Measurements from ENCODE around the gene SPDEF. TPM values are rescaled to one million over a fixed set of nuclear protein-coding genes. Genes with fewer than 3 reads are reported as not detected.

Gene SPDEF
- total RNA-seq, 1 experiment from 2014 or later, result 0.21 TPM

DNA sequence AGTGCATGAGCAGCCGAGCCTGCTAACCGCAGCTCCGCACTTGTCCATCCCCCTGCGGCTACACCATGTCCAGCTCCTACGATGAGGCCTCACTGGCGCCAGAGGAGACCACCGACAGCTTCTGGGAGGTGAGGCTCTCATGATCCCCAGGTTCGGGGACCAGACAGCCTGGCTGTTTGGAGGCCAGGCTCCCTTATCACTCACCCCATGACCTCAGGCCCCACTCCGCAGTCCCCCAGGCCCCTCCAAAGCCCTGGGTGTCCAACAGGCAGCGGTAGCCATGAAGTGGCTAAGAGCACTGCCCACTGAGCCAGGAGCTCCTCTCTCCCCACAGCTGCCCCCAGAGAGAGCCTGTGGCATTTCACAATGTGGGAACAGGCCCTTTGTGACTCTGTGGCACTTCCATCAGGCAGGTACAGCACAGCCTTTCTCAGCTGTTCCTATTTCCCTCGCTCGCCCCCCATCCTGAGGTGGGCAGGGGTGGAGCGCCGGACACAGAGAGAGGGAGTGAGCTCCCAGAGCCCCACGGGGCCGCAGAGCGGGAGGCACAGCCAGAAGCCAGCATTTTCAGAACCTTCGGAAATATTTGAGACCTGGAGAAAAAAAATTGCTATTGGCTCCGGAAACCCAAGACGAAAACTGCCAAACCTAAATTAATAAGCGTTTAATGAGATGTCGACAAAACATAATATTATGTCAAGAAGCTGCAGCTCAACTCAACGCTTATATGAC lies 29.7 kb downstream of the SPDEF start:
- peak overlapping the region; percentile 8; the same call in 1 of the 2 replicates for H3K4me3 ChIP-seq (ENCODE audit: insufficient read depth, low read depth, low read length)
- peak; percentile 74 for DNase-seq
- H3K36me3 ChIP-seq (replicated peaks; ENCODE audit: control insufficient read depth, insufficient read depth, low read length), result no peaks in the 10 kb centered on the region
- H3K27me3 ChIP-seq (ENCODE audit: control insufficient read depth, insufficient read depth, low read length), result peaks cover 1% of the 10 kb centered on the region; the same call in 1 of the 2 replicates

DNA sequence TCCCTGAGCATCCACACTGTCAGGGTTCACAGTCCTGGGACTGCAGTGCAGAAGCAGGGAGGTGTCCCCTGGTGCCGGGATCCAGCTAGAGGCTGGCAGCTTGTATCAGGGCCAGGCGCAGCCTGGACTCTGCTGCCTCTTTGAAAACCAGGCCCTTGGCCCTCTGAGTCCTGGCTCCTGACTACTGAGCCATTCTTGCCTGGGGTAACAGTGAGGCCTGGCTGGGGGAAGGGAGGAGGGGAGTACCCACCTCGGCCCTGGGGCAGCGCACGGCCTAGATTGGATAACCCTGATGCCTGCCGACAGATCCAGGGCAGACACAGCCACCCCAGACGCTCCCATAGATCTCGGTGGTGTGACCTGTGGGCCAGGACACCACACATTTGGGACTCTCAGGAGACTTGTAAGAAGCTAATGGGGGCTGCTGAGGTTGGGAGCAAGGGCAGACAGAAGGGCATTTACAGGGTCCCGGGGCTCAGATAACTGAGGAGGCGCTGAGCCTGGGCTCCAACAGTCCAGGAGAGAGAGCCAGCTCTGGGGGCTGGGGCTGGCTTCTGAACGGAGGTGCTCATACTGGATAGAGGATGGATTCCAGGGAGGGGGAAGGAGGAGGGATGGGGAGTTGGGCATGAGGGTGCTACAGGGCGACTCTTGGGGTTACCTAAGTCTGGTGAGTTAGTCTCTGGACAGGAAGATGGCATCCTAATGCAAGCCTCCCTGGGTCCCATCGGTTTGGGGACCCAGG lies 30.5 kb downstream of the SPDEF start:
- DNase-seq, result peak; percentile 54
- H3K27me3 ChIP-seq (ENCODE audit: control insufficient read depth, insufficient read depth, low read length), result peaks cover 1% of the 10 kb centered on the region; the same call in 1 of the 2 replicates

DNA sequence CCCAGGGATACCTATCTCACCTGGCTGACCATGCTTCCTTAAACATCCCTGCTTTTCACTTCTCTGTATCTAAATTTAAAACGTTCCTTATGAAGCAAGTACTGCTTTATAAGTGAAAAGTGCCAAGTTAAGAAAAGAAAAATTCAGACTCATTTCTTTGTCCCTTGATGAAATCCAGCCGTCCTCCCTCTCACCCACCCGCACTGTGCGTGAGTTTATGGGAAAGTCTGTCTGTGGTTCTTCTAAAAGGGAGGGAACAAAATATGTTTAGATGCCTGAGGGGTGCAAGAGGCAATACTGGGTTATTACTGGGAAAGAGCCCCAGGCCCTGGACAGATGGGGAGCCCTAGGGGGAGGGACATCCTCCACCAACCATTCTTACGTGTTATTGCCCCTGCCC lies 31.2 kb downstream of the SPDEF start:
- Histone ChIP-seq H3K4me3 (ENCODE audit: insufficient read depth, low read depth, low read length) (no peak overlapping the region), H3K36me3 (replicated peaks; ENCODE audit: control insufficient read depth, insufficient read depth, low read length) (no peaks in the 10 kb centered on the region), H3K27me3 (ENCODE audit: control insufficient read depth, insufficient read depth, low read length) (no peaks in the 10 kb centered on the region; the same call in 1 of the 2 replicates)
- no peak for DNase-seq

More for the DNA sequence above, 30.5 kb downstream of the SPDEF start:
- Histone ChIP-seq H3K4me3 (ENCODE audit: insufficient read depth, low read depth, low read length) (no peak overlapping the region), H3K36me3 (replicated peaks; ENCODE audit: control insufficient read depth, insufficient read depth, low read length) (no peaks in the 10 kb centered on the region)

GRCh38 chr6:34524499-34524898 lies 31.6 kb downstream of the SPDEF start:
- Histone ChIP-seq H3K4me3 (ENCODE audit: insufficient read depth, low read depth, low read length) (no peak overlapping the region), H3K36me3 (replicated peaks; ENCODE audit: control insufficient read depth, insufficient read depth, low read length) (no peaks in the 10 kb centered on the region), H3K27me3 (ENCODE audit: control insufficient read depth, insufficient read depth, low read length) (no peaks in the 10 kb centered on the region; the same call in 1 of the 2 replicates)
- DNase-seq, result no peak

- Histone ChIP-seq H3K36me3 (replicated peaks; ENCODE audit: control insufficient read depth, insufficient read depth, low read length) (no peaks in the 10 kb centered on the region), H3K27me3 (ENCODE audit: control insufficient read depth, insufficient read depth, low read length) (no peaks in the 10 kb centered on the region; the same call in 1 of the 2 replicates)
- no peak for DNase-seq
Measured at GRCh38 chr6:34523441-34524206, 32.5 kb downstream of the SPDEF start.

GRCh38 chr6:34522761-34523160 lies 33.4 kb downstream of the SPDEF start:
- DNase-seq, result no peak
- Histone ChIP-seq H3K27me3 (ENCODE audit: control insufficient read depth, insufficient read depth, low read length) (no peaks in the 10 kb centered on the region; the same call in 1 of the 2 replicates), H3K36me3 (replicated peaks; ENCODE audit: control insufficient read depth, insufficient read depth, low read length) (no peaks in the 10 kb centered on the region), H3K4me3 (ENCODE audit: insufficient read depth, low read depth, low read length) (no peak overlapping the region)

More at GRCh38 chr6:34523441-34524206, 32.5 kb downstream of the SPDEF start:
- H3K4me3 ChIP-seq (ENCODE audit: insufficient read depth, low read depth, low read length), result no peak overlapping the region

GRCh38 chr6:34521463-34522285 lies 34.5 kb downstream of the SPDEF start:
- DNase-seq, result no peak
- Histone ChIP-seq H3K4me3 (ENCODE audit: insufficient read depth, low read depth, low read length) (no peak overlapping the region), H3K36me3 (replicated peaks; ENCODE audit: control insufficient read depth, insufficient read depth, low read length) (no peaks in the 10 kb centered on the region), H3K27me3 (ENCODE audit: control insufficient read depth, insufficient read depth, low read length) (no peaks in the 10 kb centered on the region; the same call in 1 of the 2 replicates)

DNA sequence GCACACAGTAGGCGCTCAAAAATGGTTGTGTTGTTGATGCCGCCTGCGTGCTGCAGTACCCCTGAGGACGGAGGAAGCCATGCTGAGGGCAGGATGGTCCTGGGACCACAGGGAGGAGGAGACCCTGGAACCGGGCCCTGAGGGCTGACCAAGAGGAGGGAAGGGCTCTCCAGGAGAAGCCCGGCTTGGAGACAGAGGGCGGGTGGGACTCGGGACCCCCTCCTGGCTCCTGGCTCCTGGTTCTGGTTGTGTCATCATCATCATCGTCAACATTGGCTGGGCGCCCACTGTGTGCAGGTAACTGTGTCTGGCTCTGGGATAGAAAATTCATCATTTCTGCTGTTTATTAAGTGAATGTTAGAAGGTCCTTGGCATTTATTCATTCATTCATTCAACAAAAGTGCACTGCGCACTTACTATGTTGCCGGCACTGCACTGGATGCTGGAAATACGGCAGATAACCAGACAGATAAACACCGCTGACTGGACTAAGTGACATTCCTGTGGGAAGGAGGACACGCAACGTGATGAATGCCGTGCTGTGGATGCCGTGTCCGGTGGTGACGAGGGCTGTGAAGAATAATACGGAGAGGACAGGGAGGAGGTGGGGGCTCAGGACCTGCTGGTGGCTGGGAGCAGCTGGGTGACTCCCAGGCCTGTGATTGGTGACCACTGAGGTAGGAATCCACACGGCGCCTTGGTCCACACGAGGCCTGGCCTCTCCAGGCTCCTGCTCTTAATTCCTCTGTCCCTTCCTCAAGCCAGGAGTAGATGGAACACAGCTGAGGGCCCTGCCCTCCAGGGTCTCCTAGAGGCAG lies 35.3 kb downstream of the SPDEF start:
- DNase-seq, result peak; percentile 28
- Histone ChIP-seq H3K4me3 (ENCODE audit: insufficient read depth, low read depth, low read length) (no peak overlapping the region), H3K27me3 (ENCODE audit: control insufficient read depth, insufficient read depth, low read length) (peaks cover 1% of the 10 kb centered on the region; the same call in 1 of the 2 replicates), H3K36me3 (replicated peaks; ENCODE audit: control insufficient read depth, insufficient read depth, low read length) (no peaks in the 10 kb centered on the region)

- DNase-seq, result peak; percentile 32
- no peak overlapping the region for H3K4me3 ChIP-seq (ENCODE audit: insufficient read depth, low read depth, low read length)
- peaks cover 7% of the 10 kb centered on the region; the same call in 1 of the 2 replicates for H3K27me3 ChIP-seq (ENCODE audit: control insufficient read depth, insufficient read depth, low read length)
- no peaks in the 10 kb centered on the region for H3K36me3 ChIP-seq (replicated peaks; ENCODE audit: control insufficient read depth, insufficient read depth, low read length)
Measured at GRCh38 chr6:34519971-34520644, 36.0 kb downstream of the SPDEF start.

DNA sequence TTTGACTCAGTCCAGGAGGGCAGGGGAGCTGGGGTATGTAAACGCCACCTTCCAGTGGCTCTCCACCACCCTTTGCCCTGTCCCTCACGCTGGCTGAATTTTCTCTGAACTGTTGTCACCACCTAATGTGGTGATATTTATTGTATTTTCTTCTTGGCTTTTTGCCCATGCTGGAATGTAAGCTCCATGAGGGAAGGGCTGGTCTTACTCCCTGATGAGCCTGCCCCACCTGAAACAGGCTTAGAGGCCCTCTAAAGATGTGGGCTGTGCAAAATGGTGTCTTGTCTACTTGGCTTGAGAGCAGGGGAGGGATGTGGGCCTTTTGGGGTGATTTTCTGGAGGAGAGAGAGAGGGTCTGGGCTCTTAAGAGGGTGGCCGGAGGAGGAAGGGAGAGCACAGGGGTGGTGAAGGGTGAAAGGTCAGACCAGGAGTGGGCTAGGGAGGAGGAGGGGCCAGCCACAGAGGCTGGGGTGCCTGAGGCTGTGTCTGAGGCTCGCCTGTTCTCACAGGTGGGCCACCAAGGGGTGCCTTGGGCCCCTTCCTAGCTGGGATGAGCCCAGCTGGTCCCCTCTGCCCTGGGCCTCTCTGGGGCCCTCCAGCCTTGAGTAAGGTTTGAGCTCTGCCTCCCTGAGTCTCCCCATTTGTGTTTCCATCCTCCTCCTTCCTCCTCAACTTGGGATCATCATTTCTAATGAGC lies 37.3 kb downstream of the SPDEF start:
- DNase-seq, result peak; percentile 27
- H3K36me3 ChIP-seq (replicated peaks; ENCODE audit: control insufficient read depth, insufficient read depth, low read length), result no peaks in the 10 kb centered on the region
- H3K4me3 ChIP-seq (ENCODE audit: insufficient read depth, low read depth, low read length), result no peak overlapping the region
- peaks cover 14% of the 10 kb centered on the region for H3K27me3 ChIP-seq (ENCODE audit: control insufficient read depth, insufficient read depth, low read length)

- no peaks in the 10 kb centered on the region for H3K36me3 ChIP-seq (replicated peaks; ENCODE audit: control insufficient read depth, insufficient read depth, low read length)
- peaks cover 14% of the 10 kb centered on the region for H3K27me3 ChIP-seq (ENCODE audit: control insufficient read depth, insufficient read depth, low read length)
- H3K4me3 ChIP-seq (ENCODE audit: insufficient read depth, low read depth, low read length), result no peak overlapping the region
- peak; percentile 49 for DNase-seq
Measured at GRCh38 chr6:34517966-34518365, 38.2 kb downstream of the SPDEF start.

DNA sequence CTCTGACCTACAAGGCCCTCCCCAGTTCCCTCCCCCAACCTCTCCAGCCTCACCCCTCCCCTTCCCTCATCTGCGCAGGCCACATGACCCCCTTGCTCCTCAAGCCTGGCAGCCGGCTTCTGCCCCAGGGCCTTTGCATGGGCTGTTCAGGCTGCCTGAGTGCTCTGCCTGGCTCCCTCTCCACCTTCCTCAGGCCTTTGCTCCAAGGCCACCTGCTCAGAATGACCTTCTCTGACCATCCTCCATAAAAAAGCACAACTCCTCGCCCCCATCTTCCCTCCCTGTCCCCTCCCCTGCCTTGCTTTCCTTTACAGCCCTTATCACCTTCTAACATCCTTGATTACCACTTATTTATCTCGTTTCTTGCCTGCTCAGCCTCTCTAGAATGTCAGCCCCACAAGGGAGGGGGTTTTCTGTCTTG lies 38.7 kb downstream of the SPDEF start:
- H3K27me3 ChIP-seq (ENCODE audit: control insufficient read depth, insufficient read depth, low read length), result peaks cover 14% of the 10 kb centered on the region
- DNase-seq, result peak; percentile 47

More for the DNA sequence above, 38.7 kb downstream of the SPDEF start:
- H3K36me3 ChIP-seq (replicated peaks; ENCODE audit: control insufficient read depth, insufficient read depth, low read length), result no peaks in the 10 kb centered on the region
- H3K4me3 ChIP-seq (ENCODE audit: insufficient read depth, low read depth, low read length), result no peak overlapping the region

Data from H7 (cell line).